Inflammatory macrophage treated with lipopolysaccharide for 4 hours (primary cell): ENCODE results near the gene TTI1.

Source experiments
- DNase-seq: peaks from one replicate; pipeline ENCODE4 v3.0.0-alpha.2; 2020

The TTI1 gene

GRCh38 chr20:38008233-38008944 lies 24.9 kb downstream of the TTI1 start:
- DNase-seq: no peak

- no peak for DNase-seq
Observed at GRCh38 chr20:38007526-38007925, 25.7 kb downstream of the TTI1 start.

GRCh38 chr20:38005903-38006302 lies 27.4 kb downstream of the TTI1 start:
- DNase-seq: no peak

DNA sequence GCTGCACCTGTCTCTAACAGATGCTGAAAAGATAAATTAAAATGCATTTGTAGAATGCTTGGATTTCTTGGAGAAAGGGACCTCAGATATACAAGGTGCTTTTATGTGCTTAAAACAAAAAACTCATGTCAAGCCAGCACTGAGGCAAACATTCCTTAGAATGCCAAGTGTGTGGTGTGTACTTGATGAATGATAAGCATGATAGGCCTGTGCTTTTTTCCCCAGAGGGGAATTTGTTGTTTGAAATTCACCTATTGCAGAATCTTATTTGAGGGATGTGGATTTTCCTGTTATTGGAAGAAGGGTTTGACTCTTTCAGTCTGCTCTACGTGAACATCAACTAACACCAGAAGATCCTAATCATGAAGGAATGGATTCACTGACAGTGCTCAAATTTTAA lies 28.8 kb downstream of the TTI1 start:
- no peak for DNase-seq

DNA sequence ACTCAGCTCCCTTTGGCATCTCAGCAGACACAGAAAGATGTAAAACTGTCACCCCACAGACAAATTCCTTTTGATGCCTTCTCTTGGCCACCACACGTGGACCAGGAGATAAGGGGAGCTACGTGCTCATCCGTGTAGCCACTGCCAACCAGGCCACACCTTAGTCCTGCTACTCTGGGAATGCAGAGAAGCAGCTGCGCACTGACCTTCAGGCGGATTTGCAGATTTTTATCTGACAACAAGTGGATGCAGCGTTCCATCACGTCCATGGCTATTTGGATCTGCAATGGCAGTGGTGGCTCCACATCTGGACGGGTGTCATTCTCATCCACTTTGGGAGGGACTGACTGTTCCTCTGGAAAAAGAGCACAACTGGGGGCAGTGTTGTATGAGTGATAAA lies 30.8 kb downstream of the TTI1 start:
- no peak for DNase-seq

GRCh38 chr20:38001981-38002380 lies 31.3 kb downstream of the TTI1 start:
- no peak for DNase-seq

DNA sequence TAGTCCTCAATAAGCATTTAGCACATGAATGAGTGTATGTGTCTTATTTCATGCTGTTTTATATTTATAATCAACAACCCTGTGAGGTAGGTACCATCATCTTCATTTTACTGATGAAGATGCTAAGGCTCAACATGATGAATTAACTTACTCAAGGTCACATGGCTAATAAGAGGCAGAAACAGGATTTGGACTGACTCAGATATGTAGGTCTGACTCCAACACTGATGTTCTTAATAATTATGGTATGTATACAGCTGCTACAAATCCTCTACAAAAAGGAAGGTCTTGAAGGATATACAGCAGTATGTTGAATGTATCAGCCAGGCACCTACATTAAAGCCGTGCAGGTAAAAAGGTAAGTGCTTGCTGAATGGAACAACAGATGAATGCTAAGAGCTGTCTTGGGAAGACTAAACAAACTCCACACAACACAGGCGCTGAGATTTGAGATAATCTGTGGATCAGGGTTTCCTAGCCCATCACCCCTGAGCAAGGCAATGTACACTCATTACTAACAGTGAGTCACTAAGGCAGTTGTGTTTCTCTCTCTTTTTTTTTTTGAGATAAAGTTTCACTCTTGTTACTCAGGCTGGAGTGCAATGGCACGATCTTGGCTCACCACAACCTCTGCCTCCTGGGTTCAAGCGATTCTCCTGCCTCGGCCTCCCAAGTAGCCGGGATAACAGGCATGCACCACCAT lies 31.9 kb downstream of the TTI1 start:
- DNase-seq: no peak

DNA sequence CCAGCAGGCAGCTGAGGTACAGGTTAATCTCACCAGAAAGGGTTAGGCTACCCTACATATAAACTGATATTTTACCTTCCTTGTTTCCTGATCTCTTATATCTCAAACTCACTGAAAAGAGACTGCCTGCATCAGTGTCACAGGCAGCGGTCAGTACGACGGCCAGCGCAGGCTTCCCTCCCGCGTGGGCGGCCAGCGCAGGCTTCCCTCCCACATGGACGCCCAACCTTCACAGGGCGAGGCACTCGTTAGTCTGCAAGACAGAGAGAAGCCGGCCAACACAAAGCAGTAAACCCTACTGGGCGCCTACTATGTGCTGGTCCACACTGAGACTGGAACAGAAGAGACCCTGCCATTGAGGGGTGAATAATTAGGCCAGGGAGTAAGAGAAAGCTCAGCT lies 33.0 kb downstream of the TTI1 start:
- no peak for DNase-seq

DNA sequence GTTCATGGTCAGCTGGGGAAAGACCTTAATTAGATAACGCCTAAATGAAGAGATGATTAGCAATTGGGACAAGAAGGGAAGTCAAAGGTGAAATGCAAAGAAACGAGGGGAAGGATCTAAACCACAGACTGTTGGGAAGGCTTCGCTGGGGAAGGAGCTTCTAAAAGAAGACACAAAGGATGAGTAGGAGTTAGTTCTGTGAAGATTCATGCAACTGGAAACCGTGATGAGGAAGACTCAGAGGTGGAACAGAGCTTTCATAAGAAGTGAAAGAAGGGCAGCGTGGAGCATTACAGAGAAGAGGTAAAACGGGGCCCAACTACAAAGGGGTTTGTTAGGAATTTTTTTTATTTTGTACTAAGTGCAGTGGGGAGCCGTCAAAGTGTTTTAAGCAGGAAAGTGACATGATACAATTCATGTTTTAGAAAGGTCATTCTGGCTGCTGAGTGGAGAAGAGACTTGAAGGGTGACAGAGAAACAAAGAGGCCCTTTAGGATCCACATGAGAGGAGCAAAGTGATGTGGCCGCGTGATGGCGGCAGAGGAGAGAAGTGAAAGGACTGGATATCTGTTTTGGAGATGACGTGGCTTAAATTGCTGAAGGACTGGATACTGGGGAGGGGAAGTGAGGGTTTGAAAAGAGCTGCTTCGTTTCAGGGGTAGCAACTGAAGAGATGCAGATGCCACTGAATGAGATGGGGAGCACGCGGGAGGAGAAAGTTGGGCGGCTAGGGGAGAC lies 33.6 kb downstream of the TTI1 start:
- DNase-seq: peak; percentile 74

- DNase-seq: no peak
Observed at GRCh38 chr20:37997516-37997915, 35.7 kb downstream of the TTI1 start.

DNA sequence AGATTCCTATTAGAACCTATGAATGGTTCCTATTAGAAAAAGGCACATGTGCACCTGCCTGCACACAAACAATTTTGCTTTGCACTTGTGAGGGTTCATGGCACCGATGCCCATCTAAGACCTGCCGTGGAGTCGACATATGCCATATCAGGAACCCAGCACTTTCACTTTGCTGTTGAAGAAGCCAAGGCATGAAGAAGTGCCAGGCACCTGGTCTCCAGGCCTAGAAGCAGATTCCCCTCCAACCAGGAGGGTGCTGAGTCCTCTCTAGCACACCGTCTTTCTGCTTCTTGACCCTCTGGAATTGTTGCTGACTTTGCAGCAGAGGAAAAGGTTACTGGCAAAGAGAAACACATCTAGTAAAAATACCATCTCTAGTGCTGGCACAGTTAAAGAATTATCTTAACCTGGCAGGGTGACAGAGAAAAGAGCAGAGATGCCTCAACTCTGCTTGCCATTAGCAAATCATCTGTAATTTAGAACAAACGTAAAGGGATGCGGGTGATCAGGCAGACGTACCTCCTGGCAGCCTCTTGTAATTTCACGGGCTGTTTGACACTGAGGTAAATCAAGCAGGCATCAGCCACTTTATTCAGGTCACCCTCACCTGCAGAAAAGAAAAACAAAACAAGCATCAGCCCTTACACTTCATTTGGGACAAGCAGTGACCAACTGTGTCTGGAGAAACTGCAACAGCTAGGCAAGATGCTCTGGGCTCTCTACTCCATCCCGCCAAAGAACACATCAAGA lies 37.2 kb downstream of the TTI1 start:
- no peak for DNase-seq

DNA sequence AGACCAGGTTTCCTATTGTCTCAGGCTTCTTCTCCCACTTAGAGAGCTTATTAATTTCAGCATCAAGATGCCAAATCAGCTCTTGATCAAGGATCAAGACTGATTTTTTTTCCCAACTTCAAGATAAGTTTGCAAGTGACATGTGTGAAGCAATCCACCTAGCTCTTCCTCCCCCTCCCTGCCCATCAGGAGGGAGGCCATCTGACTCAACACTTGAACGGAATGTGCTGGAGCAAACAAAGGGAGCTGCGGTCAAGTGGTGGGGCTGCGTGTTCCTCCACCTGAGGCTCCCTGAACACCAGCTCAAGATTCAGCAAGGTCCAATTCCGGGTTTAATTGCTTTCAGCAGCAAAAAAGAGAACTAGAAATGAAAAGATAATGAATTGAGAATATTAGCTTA lies 38.7 kb downstream of the TTI1 start:
- no peak for DNase-seq

DNA sequence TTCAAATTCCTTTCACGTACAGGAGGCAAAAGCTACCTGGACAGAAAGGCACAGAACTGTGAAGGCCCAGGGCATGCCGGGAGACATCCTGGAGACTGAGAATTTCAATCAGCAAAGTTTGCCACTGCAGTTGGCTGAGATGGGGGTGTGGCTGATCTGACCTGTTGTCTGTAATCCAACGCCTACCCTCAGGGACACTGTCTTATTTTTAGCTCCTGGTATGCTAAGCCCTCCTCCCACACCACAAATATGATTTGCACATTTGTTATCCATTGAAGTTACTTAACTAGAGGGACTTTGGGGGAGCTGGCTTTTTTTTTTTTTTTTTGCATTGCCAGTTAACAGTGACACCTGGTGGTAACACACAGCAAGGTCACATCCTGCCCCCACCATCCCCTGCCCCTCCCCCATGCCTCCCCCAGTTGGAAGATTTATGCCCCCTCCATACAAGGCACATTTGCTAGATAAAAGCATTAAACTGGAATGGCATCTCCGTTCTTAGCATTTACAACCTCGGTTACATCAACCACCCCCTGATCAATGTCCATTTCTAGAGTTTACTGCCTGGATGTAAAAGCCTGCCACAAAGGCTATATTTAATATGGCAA lies 40.4 kb downstream of the TTI1 start:
- DNase-seq: peak; percentile 16

DNA sequence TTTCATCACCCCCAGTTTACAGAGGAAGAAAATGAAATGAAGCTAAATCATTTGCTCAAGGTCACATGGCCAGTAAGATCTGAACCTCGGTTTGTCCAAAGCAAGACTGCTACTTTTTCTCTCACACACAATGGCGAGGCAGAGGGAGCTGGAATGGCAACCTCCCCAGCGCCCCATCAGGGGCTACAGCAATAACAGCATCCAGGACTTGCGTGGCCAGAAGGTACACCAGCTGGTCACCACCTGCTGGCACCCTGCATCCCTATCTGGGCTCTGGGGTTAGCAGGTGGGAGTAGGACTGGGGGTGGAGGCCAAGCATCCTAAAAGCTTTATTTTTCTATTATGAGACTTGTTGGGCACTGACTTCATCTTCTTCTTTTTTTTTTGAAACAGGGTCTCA lies 41.3 kb downstream of the TTI1 start:
- DNase-seq: no peak

DNA sequence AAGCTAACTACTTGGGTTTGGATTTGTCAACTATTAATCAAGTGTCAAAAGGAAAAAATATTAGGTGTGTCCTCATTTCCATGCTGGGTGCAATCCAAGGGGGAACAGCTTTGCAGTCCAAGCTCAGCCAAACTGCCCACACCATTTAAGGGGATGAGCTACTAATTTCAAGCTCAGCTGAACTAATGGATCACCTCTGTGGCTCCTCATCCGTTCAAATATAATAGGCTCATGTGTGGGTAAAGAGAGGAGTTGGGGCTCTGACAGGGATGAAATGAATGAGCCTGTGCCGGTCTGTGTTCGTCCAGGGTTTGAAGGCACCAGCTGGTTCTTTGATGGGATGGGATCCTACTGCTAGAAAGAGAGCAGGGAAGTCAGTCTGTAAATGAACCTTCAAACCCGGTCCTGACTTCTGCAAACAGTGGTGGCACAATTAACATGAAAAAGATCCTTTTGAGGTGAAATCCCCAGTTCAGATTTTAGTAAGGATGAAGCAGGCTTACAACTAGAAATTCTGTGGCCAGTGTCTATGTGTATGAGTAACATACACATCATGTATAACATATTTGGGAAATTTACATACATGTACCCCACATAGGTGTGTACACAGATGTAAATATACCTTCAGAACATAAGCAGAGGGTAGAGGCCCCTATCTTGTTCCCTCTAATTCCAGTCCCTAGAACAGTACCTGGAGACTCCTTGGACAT lies 41.9 kb downstream of the TTI1 start:
- DNase-seq: no peak

GRCh38 chr20:37990571-37991151 lies 42.6 kb downstream of the TTI1 start:
- peak; percentile 88 for DNase-seq

- DNase-seq: peak; percentile 12
Observed at GRCh38 chr20:37989601-37990295, 43.5 kb downstream of the TTI1 start.

- no peak for DNase-seq
Observed at GRCh38 chr20:37988306-37988954, 44.8 kb downstream of the TTI1 start.

- no peak for DNase-seq
Observed at GRCh38 chr20:37987602-37988290, 45.5 kb downstream of the TTI1 start.
